ENCODE data around the gene PUSL1.

DNA sequence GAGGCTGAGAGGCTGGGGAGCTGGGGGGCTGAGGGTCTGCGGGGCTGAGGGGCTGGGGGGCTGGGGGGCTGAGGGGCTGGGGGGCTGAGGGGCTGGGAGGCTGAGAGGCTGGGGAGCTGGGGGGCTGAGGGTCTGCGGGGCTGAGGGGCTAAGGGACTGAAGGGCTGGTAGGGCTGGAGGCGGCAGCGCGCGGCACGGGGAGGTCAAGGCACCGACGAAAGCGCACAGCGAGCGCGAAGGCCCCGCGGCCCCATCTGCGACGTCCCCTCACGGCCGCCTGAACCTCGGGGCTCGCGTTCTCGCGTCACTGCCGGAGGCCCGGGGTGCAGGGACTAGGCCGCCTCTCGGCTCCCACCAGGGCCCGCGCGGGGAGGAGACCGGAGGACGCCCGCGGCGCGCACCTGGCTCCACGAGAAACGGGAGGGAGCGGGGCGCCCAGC, 15.7 kb downstream of the PUSL1 start:
- no peak for TF ChIP-seq POLR2AphosphoS5 (IDR thresholded peaks at IDR 0.05; ENCODE audit: low read depth, low read length)
- TF ChIP-seq, protein P1, sequence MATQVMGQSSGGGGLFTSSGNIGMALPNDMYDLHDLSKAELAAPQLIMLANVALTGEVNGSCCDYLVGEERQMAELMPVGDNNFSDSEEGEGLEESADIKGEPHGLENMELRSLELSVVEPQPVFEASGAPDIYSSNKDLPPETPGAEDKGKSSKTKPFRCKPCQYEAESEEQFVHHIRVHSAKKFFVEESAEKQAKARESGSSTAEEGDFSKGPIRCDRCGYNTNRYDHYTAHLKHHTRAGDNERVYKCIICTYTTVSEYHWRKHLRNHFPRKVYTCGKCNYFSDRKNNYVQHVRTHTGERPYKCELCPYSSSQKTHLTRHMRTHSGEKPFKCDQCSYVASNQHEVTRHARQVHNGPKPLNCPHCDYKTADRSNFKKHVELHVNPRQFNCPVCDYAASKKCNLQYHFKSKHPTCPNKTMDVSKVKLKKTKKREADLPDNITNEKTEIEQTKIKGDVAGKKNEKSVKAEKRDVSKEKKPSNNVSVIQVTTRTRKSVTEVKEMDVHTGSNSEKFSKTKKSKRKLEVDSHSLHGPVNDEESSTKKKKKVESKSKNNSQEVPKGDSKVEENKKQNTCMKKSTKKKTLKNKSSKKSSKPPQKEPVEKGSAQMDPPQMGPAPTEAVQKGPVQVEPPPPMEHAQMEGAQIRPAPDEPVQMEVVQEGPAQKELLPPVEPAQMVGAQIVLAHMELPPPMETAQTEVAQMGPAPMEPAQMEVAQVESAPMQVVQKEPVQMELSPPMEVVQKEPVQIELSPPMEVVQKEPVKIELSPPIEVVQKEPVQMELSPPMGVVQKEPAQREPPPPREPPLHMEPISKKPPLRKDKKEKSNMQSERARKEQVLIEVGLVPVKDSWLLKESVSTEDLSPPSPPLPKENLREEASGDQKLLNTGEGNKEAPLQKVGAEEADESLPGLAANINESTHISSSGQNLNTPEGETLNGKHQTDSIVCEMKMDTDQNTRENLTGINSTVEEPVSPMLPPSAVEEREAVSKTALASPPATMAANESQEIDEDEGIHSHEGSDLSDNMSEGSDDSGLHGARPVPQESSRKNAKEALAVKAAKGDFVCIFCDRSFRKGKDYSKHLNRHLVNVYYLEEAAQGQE (IDR thresholded peaks at IDR 0.05; ENCODE audit: insufficient read depth in 1 of 2, low read depth in 2 of 2, low read length in 2 of 2): no peak
